HS-27A (cell line): ENCODE results near the gene PARN.

Experiments used
- DNase-seq: peaks from one replicate; pipeline ENCODE4 v3.0.0-alpha.2; 2012; ENCODE audit warnings: low read depth, missing footprints

Gene PARN

DNA sequence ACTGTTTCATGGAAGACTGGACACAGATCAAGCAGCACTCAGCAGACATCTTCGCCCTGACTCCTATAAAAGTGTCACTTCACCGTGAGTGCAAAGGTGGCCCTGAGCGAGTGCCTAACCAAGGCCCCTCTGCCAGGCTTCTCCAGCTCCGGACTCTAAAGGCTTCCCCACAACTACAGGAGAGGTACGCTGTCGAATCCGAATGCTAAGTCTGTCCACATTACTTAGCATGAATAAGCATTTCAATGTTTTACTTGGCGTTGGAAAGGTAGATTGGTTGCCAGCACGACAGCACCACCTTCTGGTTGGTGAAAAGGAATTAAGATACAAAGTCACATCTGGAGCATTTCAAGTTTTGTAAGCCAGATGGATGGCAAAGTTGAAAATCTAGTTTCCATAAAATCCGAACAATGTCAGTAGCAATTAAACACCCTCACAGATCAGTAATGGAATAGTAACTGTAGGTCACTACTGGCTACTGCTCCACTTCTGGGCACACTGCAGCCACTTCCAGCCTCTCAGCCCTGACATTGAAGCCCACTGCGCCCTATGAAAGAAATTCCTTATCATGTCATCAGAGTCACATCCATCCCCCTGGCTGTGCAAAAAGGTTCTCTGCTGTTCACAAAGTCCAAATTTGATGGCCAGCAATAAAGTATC is 100.9 kb downstream of the PARN start:
- DNase-seq, result peak; percentile 69

DNA sequence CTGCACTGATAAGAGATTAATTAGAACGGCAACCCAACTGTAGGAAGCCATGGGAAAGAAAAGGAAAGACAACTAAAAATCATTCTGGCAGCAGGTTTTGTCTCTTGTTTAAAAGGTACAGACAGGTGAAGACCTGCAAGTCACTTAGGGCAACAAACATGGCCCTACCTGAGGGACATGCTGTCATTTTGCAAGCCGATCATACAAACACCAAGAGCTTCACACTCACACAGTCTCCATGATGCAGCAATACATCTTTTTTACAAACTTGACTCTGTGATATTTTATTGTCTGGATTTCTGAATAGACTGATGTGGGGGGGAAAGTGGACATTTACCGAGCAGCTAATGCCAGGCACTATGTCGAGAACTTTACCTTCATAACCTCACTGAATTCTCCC is 101.8 kb downstream of the PARN start:
- no peak for DNase-seq

DNA sequence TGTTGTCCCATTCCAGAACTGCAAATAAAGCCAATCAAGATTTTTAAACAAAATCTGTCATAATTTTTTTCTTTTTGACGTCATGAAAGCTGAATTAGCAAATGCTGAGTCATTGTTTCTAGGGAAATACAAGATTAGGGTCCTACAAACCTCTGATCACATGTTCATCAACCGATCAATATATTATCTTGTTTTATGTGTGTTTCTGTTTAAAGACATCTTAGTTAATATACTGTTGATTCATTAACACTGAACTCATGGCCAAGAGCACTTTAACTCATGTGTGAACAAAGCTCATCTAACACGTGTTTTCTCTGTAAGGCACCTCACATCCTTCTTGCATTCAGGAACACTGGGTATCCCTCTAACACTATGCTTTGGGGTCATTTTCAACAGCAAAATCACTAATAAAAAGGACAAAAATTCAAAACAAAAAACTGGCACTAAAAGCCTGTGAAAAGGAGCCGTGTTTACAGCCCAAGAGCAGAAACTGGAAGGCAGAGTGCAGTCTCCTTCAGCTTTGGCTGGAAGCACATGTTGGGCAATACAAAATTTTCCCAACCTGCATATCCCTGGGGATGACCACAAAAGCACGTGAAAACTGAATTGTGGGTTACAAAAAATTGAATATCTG is 102.5 kb downstream of the PARN start:
- no peak for DNase-seq

DNA sequence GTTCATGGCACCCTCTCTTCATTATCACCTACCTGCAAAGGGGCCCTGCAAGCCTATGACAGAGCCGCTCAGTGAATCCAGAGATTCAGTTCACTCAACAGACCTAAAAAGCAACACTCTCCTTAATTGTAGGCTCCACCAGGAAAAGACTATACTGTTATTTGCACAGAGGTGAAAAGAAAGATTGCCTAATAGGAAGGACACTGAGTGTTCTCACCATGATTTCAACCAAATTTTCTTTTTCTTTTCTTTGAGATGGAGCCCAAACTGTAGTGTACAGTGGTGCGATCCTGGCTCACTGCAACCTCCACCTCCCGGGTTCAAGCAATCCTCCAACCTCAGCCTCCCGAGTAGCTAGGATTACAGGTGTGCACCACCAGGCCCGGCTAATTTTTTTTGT is 104.5 kb downstream of the PARN start:
- no peak for DNase-seq

DNA sequence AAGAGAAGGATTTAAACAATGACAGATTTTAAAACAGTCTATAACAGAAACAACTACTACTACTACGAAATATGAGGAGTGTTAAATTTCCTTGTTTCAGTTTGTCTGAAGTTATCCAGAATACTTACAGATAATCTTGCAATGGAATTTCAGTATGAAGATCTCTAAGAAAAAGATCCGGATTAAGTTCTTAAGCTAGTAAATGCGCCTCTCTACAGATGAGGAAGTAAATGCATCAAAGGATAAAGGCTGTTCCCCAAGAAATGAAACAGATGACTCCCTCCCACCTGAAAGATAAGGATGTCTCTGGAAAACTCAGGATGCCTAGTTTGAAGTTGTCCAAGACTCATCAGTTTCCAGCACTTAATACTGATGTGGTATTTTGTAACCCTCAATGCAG is 105.1 kb downstream of the PARN start:
- no peak for DNase-seq

DNA sequence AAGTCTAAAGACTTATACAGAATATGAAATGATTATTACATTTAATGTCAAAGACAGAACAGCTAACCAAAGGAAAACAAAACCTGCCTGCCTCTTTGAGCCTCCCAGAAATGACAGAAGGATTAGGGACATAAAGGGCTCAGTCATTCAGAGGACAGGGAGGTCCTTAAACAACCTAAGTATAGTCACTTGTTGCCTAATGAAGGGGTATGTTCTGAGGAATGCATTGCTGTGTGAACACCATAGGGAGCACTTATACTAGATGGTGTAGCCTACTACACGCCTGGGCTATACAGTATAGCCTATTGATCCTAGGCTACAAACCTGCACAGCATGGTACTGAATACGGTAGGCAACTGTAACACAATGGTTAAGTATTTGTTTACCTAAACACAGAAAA is 106.4 kb downstream of the PARN start:
- no peak for DNase-seq

DNA sequence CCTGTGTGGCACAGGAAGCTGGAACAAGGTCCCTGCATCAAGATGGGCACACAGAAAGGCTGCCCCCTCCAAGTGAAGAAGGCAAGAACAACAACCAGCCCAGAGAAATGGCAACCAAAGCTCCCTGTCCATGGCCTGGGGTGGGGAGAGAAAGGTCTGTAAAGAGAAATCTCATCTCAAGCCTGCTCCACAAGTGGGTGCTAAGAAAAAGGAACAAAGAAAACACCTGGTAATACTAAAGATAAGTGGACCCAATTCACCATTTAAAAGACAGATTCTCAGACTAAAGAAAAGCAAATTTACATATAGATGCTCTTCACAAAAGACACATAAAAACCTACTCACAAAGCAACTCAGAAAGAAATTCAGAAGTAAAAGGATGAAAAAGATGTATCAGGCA is 107.4 kb downstream of the PARN start:
- no peak for DNase-seq

DNA sequence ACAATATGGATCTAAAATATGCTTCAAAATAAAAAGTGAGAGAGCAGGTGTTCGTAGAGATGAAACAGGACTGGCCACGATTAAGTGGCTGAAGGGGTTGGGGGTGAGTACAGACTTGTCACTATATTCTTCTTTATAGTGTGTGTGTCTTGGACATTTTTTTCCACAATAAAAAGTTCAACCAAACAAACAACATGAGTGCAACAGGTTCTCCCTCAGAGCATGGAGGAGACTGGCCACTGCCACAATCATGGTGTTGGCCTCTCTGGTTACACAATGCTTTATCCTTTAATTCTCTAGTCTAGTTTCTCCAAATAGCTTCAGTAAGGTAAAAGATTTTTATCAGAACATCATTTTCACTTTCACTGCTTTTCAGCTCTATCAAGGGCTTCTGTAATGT is 109.3 kb downstream of the PARN start:
- DNase-seq, result no peak

DNA sequence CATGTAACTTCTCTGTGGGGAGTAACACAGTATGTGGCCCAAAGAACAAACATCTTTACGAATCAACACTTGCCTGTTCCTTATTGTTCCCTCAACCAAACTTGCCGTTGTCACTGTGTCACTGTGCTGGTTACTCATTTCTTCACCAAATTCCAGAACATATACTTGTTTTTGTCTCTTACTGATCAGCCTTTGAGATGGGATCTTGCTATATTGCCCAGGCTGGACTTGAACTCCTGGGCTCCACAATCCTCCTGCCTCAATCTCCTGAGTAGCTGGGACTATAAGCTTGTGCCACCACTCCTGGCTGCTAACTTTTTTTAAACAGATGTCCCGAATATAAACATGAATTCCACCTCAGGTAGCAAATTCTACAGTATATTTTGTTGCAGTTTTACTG is 115.1 kb downstream of the PARN start:
- DNase-seq, result no peak

DNA sequence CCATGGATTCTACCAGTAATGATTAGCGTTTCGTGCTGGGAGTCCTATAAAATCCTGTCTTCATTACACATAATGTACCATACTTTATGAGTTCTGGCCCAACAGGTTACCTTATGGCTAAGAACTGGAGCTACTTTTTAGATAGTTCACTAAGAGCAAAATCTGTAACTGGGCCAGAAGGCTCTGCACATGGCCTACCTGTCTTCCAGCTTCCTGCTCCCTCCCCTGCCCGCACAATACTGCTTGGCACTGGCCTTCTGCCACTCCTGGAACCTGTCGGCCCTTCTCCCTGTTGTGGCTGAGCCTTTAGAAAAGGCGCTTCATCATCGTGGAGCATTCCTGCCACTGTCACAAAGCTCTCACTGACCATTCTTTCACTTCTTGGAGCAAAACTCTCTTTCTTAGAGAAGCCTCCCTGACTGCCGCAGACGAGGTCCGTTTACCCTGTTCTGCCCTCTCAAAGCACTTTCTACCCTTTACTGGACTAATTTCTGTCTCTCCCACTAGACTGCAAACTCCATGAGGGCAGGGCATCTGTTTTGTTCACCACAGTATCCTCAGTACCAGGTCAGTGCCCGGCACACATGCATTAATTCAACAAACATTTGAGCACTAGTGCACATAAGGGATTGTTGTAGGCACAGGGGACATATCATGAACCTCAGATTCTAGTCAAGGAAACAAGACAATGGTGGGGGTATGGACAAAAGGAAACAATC is 116.5 kb downstream of the PARN start:
- no peak for DNase-seq

DNA sequence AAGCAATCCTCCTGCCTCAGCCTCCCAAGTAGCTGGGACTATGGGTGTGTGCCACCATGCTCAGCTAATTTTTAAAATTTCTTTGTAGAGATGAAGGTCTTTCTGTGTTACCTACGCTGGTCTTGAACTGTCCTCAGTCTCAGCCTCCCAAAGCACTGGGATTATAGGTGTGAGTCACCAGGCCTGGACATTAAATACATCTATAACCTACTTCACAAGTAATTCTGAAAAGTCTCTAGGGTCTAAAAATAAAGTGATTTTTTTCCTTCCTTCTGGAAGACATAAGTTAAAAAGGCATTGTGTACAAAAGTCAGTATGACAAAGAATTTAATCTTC is 118.3 kb downstream of the PARN start:
- DNase-seq, result no peak

DNA sequence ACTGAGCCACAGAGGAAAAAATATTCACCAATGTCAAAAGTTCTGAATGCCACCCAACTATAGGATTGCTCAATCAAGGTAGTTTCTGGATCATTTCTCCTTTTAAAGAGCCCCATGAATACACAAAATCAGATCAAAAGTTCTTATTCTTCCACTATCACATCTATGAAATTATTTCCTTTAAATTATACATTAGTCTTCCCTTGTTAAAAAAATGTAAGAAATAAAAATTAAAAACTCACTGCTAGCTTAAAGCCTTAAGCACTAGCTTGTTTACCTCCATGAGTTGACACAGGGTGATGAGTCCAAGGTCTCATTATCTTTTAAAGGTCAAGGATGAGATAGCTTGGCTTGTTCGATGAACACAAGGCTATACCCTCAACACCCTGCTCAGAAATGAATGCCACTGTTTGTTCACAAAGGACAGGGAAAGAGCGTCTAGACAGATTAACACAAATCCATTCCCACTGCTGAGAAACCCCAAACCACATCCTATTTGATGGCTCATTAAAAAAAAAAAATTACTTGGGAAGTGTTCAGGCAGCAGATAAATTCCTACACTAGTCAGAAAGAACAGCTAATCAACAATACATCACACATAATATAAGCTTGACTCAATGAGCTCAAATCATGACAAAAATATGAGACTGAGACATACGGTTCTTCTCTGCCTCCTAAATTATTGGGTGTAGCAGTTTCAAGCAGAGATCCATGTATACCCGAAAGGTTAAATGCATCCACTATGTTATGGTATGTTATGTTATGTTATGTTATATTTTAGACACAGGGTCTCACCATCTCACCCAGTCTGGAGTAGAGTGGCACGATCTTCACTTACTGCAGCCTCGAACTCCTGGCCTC is 118.9 kb downstream of the PARN start:
- DNase-seq, result no peak

DNA sequence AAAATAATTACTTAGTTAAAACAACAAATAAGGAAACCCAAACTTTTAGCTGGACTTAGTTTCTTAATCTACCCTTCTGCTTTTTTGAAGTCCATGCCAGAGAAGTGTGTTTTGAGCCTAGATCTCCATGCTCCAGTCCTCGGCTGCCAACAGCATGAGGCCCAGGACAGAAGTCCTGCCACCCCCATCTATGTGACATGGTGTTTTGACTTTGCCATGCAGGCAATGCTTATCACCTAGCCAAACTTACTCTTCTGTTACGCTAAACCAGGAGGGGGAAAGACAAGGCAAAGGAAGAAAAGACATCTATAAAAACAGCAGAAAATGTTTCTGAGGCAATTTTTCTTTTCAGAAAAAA is 119.5 kb downstream of the PARN start:
- no peak for DNase-seq

DNA sequence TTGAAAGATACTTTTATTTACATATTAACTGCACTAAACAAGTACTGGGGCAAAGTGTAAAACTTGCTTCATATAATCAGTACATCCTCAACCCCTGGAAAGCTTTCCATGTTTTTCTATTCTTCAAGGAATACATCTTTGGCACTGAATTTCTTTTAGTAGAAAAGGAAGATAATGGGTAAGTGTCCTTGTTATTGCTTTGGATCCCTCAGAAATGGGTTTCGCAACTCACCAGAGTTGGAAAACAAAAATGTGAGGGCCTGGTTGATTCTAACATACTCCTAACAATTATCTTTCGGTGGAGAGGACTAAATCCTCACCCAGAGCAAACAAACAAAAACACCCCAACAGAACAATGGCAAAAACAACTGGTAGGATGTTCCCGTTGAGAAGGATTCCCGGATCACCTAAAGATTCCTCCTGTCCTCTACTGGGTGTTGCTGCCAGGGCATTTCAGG is 120.4 kb downstream of the PARN start:
- no peak for DNase-seq

DNA sequence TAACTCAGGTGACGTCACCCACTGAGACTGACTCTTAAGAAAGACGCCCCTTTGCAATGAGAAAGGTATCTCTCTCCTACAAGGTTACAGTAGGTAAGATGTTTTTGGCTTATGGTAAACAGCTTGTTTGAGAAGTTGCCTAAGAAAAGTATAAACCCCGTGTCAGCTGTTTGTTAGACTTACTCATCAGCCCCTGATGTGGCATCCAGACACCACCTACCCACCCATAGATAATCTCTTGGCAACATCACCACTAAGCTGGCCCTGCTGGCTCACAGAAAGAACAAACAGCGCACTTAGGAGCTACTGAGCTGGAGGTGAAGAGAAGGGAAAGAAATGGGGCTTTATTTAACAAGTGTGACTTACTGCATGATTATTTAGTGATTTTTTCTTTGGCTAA is 121.0 kb downstream of the PARN start:
- no peak for DNase-seq

DNA sequence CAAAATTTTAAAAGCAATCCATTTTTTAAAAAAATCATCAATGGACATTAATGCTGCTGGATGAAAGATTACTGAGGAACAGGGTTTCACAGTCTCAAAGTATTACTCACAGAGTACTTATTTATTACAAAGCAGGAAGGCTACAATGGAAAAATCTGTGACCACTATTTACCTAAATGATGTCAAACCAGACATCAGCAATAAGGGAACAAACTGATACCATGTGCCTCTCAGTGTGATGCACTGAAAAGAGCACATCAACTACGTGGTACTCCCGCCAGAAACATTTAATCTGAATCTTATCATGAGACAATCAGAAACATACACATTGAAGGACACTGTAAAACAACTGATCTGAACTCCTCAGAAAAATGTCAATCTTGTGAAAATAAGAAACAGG is 124.2 kb downstream of the PARN start:
- DNase-seq, result no peak

DNA sequence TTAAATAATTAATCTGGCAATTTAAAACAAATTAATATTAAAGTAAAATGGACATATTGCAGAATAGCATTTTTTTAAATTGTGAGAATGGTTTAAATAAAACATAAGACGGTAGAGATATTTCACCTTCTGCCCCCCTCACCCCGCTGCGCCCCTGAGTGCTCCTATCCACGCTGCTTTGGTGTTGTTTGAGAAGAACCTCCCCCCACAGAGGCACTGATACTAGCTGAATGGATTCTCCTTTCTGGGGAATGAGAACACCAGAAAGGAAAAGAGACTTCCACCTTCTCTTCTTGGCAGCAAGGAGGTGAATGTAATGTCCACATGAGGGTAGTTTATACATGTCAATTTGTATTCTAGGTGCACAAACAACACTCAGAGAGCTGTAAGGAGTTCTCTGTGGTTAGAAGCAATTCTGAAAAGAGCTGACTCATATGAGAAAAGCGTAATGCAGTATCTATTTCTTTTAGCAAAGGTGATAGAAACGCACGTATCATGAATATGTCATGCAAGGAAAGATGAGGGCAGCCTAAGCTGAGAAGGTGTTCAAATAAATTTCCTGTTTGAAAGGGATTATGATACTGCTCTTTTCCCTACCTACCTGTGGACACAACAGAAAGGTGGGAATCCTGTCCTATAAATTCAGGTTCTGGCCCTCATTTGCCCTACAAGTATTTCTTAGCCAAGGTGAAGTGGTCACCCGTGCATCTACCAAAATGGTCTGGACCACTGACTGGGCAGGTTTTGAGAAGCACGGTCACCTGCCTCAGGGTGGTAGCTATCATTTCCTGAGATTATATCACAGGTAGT is 126.9 kb downstream of the PARN start:
- no peak for DNase-seq

DNA sequence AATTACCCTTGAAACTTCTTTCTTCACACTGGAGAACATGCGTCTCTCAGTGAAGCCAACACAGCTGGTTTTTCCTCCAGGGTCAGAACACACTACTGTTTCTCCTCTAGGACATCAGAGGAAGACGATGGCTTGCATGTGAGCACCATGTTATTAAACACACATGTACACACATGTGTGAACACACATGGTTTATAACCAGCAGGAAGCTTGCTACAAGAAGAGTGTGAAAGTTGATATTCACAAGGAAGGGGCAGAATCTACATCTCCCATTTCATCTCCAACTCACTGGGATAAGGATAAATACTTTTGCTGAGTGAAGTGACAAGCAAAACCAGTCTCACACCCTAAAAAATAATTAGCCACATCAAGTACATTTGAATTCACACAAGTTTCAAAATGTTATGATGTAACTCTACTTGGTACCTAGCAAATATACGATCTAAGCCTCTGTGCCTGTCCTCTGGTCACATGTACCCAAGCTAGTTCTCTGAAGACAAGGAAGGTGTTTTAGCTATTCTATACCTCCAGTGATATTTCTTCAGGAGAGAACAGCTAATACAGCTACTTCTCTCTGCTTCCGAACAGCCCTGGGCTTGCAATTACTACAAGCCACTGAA is 127.7 kb downstream of the PARN start:
- DNase-seq, result no peak

DNA sequence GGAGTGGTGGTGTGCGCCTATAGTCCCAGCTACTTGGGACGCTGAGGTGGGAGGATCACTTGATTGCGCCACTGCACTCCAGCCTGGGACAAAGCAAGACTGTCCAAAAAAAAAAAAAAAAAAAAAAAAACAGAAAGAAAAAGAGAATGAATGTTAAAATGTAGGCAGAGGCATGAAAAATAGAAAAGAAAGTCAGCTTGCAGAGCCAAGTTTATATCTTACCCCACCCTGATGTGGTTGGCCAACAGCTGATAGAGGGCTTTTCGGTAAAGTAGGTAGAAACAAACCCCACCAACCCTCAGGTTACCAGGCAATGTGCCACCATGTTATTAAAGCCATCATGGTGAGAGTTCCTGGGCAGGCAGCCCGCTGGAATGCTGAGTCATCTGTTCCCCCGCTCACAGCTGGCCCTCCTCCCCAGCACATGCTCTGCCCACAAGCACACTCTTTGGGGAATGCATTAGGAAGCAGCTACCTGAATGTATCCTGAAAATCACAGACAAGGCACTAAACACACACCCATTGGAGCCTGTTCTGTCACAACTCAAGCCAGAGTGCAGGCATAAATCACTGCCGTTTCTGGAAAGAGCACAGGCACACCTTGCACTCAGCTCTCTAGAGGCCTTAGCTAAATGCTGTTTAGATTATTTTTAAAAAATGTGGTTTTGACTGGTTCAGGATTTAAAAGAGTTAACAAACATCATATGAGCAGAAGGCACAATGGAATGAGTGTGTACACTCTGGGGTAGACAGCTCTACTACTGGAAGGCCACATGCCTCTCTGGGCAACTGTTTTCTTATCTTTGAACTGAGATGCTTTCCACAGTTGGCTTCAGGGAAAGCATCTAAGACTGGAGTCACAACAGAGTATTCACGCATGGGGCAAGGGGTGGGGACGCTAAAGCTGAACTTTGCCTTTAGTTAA is 128.5 kb downstream of the PARN start:
- DNase-seq, result peak; percentile 85

DNA sequence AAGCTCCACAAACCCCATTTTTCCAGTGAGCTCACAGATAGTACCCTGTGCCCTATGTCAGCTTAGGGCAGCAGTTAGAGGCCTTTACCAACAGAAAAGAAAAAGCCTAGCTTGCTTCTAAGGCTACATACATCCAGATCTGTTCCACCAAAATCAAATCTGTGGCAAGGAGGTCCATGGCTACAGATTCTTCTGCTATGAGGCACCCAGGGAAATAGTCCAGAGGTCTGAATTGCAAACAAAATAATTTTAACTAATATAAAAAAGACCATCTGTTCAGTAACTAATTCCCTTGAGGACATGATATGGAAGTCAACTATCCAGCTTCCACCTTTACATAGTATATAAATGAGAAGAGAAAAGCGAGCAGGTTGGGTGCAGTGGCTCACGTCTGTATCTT is 129.3 kb downstream of the PARN start:
- DNase-seq, result no peak
